ENCODE measurements around the gene STXBP3.

The STXBP3 gene

GRCh38 chr1:108715932-108716331 lies 30.5 kb upstream of the STXBP3 start:
- H3K36me3 ChIP-seq (ENCODE audit: control insufficient read depth, insufficient read depth, low read length): no peaks in the 10 kb centered on the region
- H3K27ac ChIP-seq (ENCODE audit: low read depth, low read length, severe bottlenecking): peak overlapping the region; percentile 54
- peaks cover 7% of the 10 kb centered on the region for H3K4me1 ChIP-seq (ENCODE audit: control insufficient read depth, insufficient read depth, low read length, poor library complexity, severe bottlenecking)
- no peak overlapping the region for H3K4me3 ChIP-seq (ENCODE audit: extremely low read depth, insufficient read depth, low read length, poor library complexity, severe bottlenecking)
- no peaks in the 10 kb centered on the region for H3K9me3 ChIP-seq (ENCODE audit: control insufficient read depth, low read length)
- WGBS, 2 experiments (ENCODE audit: insufficient coverage in 2 of 2): 70 to 78% methylated on average over 5 of the region's 5 CpGs

GRCh38 chr1:108716437-108717230 lies 29.8 kb upstream of the STXBP3 start:
- no CpG with 5 or more reads among the region's 2 CpGs for WGBS, 2 experiments (ENCODE audit: insufficient coverage in 2 of 2)
- no peaks in the 10 kb centered on the region for H3K36me3 ChIP-seq (ENCODE audit: control insufficient read depth, insufficient read depth, low read length)
- peak overlapping the region; percentile 54 for H3K27ac ChIP-seq (ENCODE audit: low read depth, low read length, severe bottlenecking)
- H3K4me3 ChIP-seq (ENCODE audit: extremely low read depth, insufficient read depth, low read length, poor library complexity, severe bottlenecking): no peak overlapping the region
- peaks cover 7% of the 10 kb centered on the region for H3K4me1 ChIP-seq (ENCODE audit: control insufficient read depth, insufficient read depth, low read length, poor library complexity, severe bottlenecking)
- H3K9me3 ChIP-seq (ENCODE audit: control insufficient read depth, low read length): no peaks in the 10 kb centered on the region

DNA sequence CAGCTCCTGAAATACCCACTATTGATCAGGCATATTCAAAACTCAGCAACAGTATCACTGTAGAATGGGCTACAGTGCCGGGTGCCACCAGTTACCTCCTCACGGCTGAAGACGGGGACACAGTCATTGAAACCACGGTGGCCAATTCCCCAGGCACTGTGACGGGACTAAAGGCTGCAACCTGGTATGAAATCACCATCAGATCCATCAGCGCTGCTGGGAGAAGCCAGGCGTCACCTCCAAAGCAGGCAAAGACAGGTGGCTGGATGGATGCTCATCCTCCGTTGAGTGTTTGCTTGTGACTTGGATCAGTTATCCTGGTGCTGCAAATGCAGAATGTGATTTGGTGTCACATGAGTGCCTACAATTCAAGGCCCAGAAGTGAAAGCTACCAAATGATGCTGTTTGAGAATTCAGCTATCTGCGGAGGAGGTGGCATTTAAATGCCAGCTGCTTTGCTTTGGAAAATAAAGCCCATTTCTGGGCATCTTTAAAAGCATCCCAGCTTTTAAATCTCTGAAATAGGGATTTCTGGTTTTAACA lies 28.6 kb upstream of the STXBP3 start:
- Histone ChIP-seq H3K27ac (ENCODE audit: low read depth, low read length, severe bottlenecking) (no peak overlapping the region), H3K36me3 (ENCODE audit: control insufficient read depth, insufficient read depth, low read length) (no peaks in the 10 kb centered on the region), H3K9me3 (ENCODE audit: control insufficient read depth, low read length) (no peaks in the 10 kb centered on the region), H3K4me3 (ENCODE audit: extremely low read depth, insufficient read depth, low read length, poor library complexity, severe bottlenecking) (no peak overlapping the region), H3K4me1 (ENCODE audit: control insufficient read depth, insufficient read depth, low read length, poor library complexity, severe bottlenecking) (peaks cover 7% of the 10 kb centered on the region)
- 91 to 96% methylated on average over 8 to 9 of the region's 9 CpGs for WGBS, 2 experiments (ENCODE audit: insufficient coverage in 2 of 2)

DNA sequence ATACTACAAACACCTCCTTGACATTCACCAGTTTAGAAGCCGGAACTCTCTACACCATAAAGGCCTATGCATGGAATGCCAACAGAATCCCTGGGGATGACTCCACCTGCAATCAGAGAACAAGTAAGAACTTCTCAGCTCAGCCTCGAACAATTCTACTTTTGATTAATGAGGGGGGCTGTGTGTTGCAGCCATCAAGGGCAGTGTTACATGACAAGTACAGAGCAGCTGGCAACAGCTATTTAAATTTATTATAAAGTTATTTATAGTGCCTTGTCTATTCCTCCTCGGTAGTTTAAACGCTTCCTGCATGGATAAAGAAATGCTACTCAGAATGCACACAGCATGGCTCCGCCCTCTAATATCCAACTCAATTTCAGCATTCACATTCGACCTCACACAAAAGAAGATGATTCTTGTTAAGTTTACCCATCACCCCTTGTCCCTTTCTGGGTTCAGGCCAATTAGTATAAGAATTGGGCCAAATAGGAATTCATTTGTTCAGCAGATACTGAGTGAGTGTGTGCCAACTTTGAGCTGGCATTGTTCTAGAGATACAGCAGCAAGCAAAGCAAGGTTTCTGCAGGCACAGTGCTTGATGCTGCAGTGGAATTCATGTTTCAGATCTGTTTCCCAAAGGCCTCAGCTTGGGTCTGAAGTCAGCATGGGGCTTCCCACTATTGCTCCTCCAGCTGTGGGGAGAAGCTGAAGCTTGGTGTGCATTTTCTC lies 27.4 kb upstream of the STXBP3 start:
- H3K9me3 ChIP-seq (ENCODE audit: control insufficient read depth, low read length): no peaks in the 10 kb centered on the region
- H3K4me1 ChIP-seq (ENCODE audit: control insufficient read depth, insufficient read depth, low read length, poor library complexity, severe bottlenecking): peaks cover 7% of the 10 kb centered on the region
- 78 to 80% methylated on average over 3 of the region's 6 CpGs for WGBS, 2 experiments (ENCODE audit: insufficient coverage in 2 of 2)
- H3K27ac ChIP-seq (ENCODE audit: low read depth, low read length, severe bottlenecking): peak overlapping the region; percentile 79
- no peak overlapping the region for H3K4me3 ChIP-seq (ENCODE audit: extremely low read depth, insufficient read depth, low read length, poor library complexity, severe bottlenecking)
- no peaks in the 10 kb centered on the region for H3K36me3 ChIP-seq (ENCODE audit: control insufficient read depth, insufficient read depth, low read length)

DNA sequence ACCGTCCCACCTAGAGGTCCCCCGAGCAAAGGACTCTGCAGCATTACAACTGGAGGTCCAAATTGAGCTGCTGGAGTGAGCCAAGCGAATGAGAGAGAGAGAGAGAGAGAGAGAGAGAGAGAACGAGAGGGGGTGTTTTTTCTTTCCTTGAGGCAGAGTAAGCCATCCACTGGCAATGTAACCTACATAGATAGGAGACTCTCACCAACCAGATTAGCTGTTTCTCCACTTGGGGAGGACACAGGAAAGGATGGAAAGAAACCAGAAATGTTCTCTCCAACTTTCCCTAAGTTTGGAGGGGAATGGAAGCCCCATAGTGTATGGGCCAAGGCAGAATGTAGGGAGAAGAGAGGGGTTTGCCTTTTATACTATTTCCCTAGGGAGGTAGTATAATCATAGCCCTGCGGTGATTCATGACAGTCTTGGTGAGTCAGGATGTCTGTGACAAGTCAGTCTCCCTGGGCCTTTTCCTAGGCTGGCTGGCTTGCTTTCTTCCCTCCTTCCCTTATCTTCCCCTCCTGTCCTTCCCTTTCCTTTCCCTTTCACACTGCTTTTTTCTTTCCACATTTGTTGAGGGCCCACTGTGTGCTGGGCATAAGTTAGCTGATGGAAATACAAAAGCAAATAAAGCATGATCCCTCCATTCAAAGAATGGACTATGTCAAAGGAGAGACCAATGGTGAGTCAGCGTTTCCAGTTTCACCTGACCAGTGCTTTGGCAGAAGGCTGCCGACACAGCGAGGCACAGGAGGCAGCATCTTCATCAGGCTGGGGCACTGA lies 26.6 kb upstream of the STXBP3 start:
- Histone ChIP-seq H3K4me1 (ENCODE audit: control insufficient read depth, insufficient read depth, low read length, poor library complexity, severe bottlenecking) (peaks cover 7% of the 10 kb centered on the region), H3K27ac (ENCODE audit: low read depth, low read length, severe bottlenecking) (peak overlapping the region; percentile 79), H3K9me3 (ENCODE audit: control insufficient read depth, low read length) (no peaks in the 10 kb centered on the region), H3K4me3 (ENCODE audit: extremely low read depth, insufficient read depth, low read length, poor library complexity, severe bottlenecking) (no peak overlapping the region), H3K36me3 (ENCODE audit: control insufficient read depth, insufficient read depth, low read length) (no peaks in the 10 kb centered on the region)
- WGBS, 2 experiments (ENCODE audit: insufficient coverage in 2 of 2): 92 to 100% methylated on average over 2 to 3 of the region's 8 CpGs

GRCh38 chr1:108722292-108722691 lies 24.2 kb upstream of the STXBP3 start:
- Histone ChIP-seq H3K9me3 (ENCODE audit: control insufficient read depth, low read length) (no peaks in the 10 kb centered on the region), H3K36me3 (ENCODE audit: control insufficient read depth, insufficient read depth, low read length) (no peaks in the 10 kb centered on the region), H3K4me1 (ENCODE audit: control insufficient read depth, insufficient read depth, low read length, poor library complexity, severe bottlenecking) (peaks cover 7% of the 10 kb centered on the region), H3K4me3 (ENCODE audit: extremely low read depth, insufficient read depth, low read length, poor library complexity, severe bottlenecking) (no peak overlapping the region), H3K27ac (ENCODE audit: low read depth, low read length, severe bottlenecking) (no peak overlapping the region)
- 95 to 96% methylated on average over 6 of the region's 6 CpGs for WGBS, 2 experiments (ENCODE audit: insufficient coverage in 2 of 2)

DNA sequence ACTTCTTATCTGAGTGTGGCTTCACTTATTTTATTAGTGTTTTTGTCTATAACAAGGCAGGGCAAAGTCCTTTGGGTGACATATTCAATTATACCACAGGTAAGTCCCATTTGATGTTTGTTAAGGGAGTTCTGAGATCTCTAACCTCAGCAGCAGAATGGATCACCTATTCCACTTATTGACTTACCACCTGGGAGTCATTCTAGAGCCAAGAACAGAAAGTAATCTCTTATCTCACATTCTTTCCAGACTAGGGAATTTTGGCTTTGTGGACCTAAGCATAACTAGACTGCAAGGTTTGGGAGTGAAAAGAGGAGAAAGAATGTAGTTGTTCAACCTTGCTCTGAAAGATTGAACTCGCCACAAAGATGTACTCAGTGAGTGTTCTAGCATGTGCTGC lies 20.6 kb upstream of the STXBP3 start:
- Histone ChIP-seq H3K4me3 (ENCODE audit: extremely low read depth, insufficient read depth, low read length, poor library complexity, severe bottlenecking) (no peak overlapping the region), H3K27ac (ENCODE audit: low read depth, low read length, severe bottlenecking) (no peak overlapping the region), H3K4me1 (ENCODE audit: control insufficient read depth, insufficient read depth, low read length, poor library complexity, severe bottlenecking) (peaks cover under 1% of the 10 kb centered on the region), H3K36me3 (ENCODE audit: control insufficient read depth, insufficient read depth, low read length) (no peaks in the 10 kb centered on the region), H3K9me3 (ENCODE audit: control insufficient read depth, low read length) (no peaks in the 10 kb centered on the region)
- 86 to 100% methylated on average over 1 of the region's 1 CpG for WGBS, 2 experiments (ENCODE audit: insufficient coverage in 2 of 2)

GRCh38 chr1:108728327-108728923 lies 18.0 kb upstream of the STXBP3 start:
- 88 to 89% methylated on average over 4 to 8 of the region's 8 CpGs for WGBS, 2 experiments (ENCODE audit: insufficient coverage in 2 of 2)

DNA sequence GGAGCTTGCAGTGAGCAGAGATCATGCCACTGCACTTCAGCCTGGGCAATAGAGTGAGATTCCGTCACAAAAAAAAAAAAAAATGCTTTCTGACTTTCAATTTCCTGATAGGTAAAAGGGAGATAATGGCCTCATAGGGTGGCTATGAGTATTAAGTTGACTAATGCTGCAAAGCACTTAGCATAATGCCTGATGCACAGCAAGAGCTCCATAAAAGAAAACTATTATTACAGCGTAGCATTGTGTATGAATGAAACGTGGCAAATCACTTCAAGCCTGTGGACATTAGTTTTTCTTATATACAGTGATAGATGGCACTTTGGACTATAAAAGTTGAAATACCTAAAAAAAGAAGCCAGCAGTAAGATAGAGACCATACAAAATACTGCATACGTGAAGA lies 17.0 kb upstream of the STXBP3 start:
- Histone ChIP-seq H3K27ac (ENCODE audit: low read depth, low read length, severe bottlenecking) (no peak overlapping the region), H3K4me3 (ENCODE audit: extremely low read depth, insufficient read depth, low read length, poor library complexity, severe bottlenecking) (no peak overlapping the region), H3K9me3 (ENCODE audit: control insufficient read depth, low read length) (no peaks in the 10 kb centered on the region), H3K36me3 (ENCODE audit: control insufficient read depth, insufficient read depth, low read length) (no peaks in the 10 kb centered on the region), H3K4me1 (ENCODE audit: control insufficient read depth, insufficient read depth, low read length, poor library complexity, severe bottlenecking) (no peaks in the 10 kb centered on the region)
- 100% methylated on average over 1 to 3 of the region's 4 CpGs for WGBS, 2 experiments (ENCODE audit: insufficient coverage in 2 of 2)

More at GRCh38 chr1:108728327-108728923, 18.0 kb upstream of the STXBP3 start:
- Histone ChIP-seq H3K4me1 (ENCODE audit: control insufficient read depth, insufficient read depth, low read length, poor library complexity, severe bottlenecking) (no peaks in the 10 kb centered on the region), H3K27ac (ENCODE audit: low read depth, low read length, severe bottlenecking) (no peak overlapping the region), H3K4me3 (ENCODE audit: extremely low read depth, insufficient read depth, low read length, poor library complexity, severe bottlenecking) (no peak overlapping the region), H3K36me3 (ENCODE audit: control insufficient read depth, insufficient read depth, low read length) (no peaks in the 10 kb centered on the region), H3K9me3 (ENCODE audit: control insufficient read depth, low read length) (no peaks in the 10 kb centered on the region)

DNA sequence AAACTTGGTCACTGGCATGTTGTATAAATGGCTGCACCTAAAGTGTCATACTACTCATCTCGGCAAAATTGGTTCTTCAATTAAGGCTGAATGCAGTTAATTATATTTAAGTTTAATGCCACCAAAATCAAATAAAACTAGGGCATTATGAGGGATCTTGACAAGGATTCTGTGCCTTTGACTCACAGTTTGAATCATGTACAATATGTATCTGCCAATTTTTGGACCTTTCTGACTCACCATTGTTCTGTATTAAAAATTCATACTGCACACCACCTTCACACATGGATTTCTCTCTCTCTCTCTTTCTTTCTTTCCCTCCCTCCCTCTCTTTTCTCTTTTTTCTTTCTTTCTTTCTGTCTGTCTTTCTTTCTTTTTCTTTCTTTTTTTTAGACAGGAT lies 14.1 kb upstream of the STXBP3 start:
- no peak overlapping the region for H3K4me3 ChIP-seq (ENCODE audit: extremely low read depth, insufficient read depth, low read length, poor library complexity, severe bottlenecking)
- WGBS, 2 experiments (ENCODE audit: insufficient coverage in 2 of 2): no CpG with 5 or more reads among the region's 1 CpG
- H3K27ac ChIP-seq (ENCODE audit: low read depth, low read length, severe bottlenecking): no peak overlapping the region
- H3K9me3 ChIP-seq (ENCODE audit: control insufficient read depth, low read length): no peaks in the 10 kb centered on the region
- H3K4me1 ChIP-seq (ENCODE audit: control insufficient read depth, insufficient read depth, low read length, poor library complexity, severe bottlenecking): no peaks in the 10 kb centered on the region
- H3K36me3 ChIP-seq (ENCODE audit: control insufficient read depth, insufficient read depth, low read length): no peaks in the 10 kb centered on the region
